Measurements from ENCODE around the gene SLC8A3. TPM values are rescaled to one million over a fixed set of nuclear protein-coding genes. Genes with fewer than 3 reads are reported as not detected.

SLC8A3 gene
- total RNA-seq, 6 experiments from 2014 or later, result not detected

- no peak for DNase-seq
- H3K27me3 Mint-ChIP-seq (ENCODE audit: insufficient read depth), result no peaks in the 10 kb centered on the region
- no peak overlapping the region for H3K4me3 Mint-ChIP-seq
- no peak for TF ChIP-seq CTCF (IDR thresholded peaks at IDR 0.05)
- no peaks in the 10 kb centered on the region for H3K36me3 Mint-ChIP-seq (ENCODE audit: low read depth)
- no peaks in the 10 kb centered on the region for H3K4me1 Mint-ChIP-seq (ENCODE audit: low read depth)
- no peak overlapping the region for H3K27ac Mint-ChIP-seq
- H3K9me3 Mint-ChIP-seq, result peaks cover 32% of the 10 kb centered on the region
These were observed 26.4 kb downstream of the SLC8A3 start for GRCh38 chr14:70162358-70162757.

- Mint-ChIP-seq H3K36me3 (ENCODE audit: low read depth) (no peaks in the 10 kb centered on the region), H3K9me3 (peaks cover 36% of the 10 kb centered on the region), H3K27me3 (ENCODE audit: insufficient read depth) (no peaks in the 10 kb centered on the region), H3K4me3 (no peak overlapping the region), H3K4me1 (ENCODE audit: low read depth) (no peaks in the 10 kb centered on the region), H3K27ac (no peak overlapping the region)
- no peak for DNase-seq
- TF ChIP-seq CTCF (IDR thresholded peaks at IDR 0.05), result no peak
These were observed 32.2 kb downstream of the SLC8A3 start for GRCh38 chr14:70156592-70156991.

- Mint-ChIP-seq H3K4me3 (no peak overlapping the region), H3K9me3 (peaks cover 29% of the 10 kb centered on the region), H3K27ac (no peak overlapping the region), H3K27me3 (ENCODE audit: insufficient read depth) (no peaks in the 10 kb centered on the region), H3K4me1 (ENCODE audit: low read depth) (no peaks in the 10 kb centered on the region), H3K36me3 (ENCODE audit: low read depth) (no peaks in the 10 kb centered on the region)
- no peak for DNase-seq
- TF ChIP-seq CTCF (IDR thresholded peaks at IDR 0.05), result no peak
These were observed 36.0 kb downstream of the SLC8A3 start for GRCh38 chr14:70152704-70153103.

GRCh38 chr14:70152081-70152480 lies 36.7 kb downstream of the SLC8A3 start:
- no peak overlapping the region for H3K27ac Mint-ChIP-seq
- H3K36me3 Mint-ChIP-seq (ENCODE audit: low read depth), result no peaks in the 10 kb centered on the region
- no peak for TF ChIP-seq CTCF (IDR thresholded peaks at IDR 0.05)
- H3K4me3 Mint-ChIP-seq, result no peak overlapping the region
- peaks cover 28% of the 10 kb centered on the region for H3K9me3 Mint-ChIP-seq
- no peaks in the 10 kb centered on the region for H3K4me1 Mint-ChIP-seq (ENCODE audit: low read depth)
- H3K27me3 Mint-ChIP-seq (ENCODE audit: insufficient read depth), result no peaks in the 10 kb centered on the region
- DNase-seq, result no peak

GRCh38 chr14:70149596-70150165 lies 39.1 kb downstream of the SLC8A3 start:
- Mint-ChIP-seq H3K4me3 (no peak overlapping the region), H3K27me3 (ENCODE audit: insufficient read depth) (no peaks in the 10 kb centered on the region), H3K9me3 (peaks cover 38% of the 10 kb centered on the region), H3K36me3 (ENCODE audit: low read depth) (no peaks in the 10 kb centered on the region), H3K4me1 (ENCODE audit: low read depth) (no peaks in the 10 kb centered on the region), H3K27ac (no peak overlapping the region)
- no peak for DNase-seq
- TF ChIP-seq CTCF (IDR thresholded peaks at IDR 0.05), result no peak
